Frontal cortex (tissue), 4 donors: ENCODE results near the gene IFT74. TPM values are rescaled to one million over a fixed set of nuclear protein-coding genes. Genes with fewer than 3 reads are reported as not detected.
"Not testable (repeated sequence)": the region's sequence is repeated elsewhere in the genome, so short reads cannot be mapped to it uniquely, and the experiment has no call there.

Source experiments
- DNase-seq, 2 donors: peaks; one replicate each; pipeline ENCODE4 v3.0.0; 2012; ENCODE audit warnings: low spot score in 2 of 2
- FAIRE-seq: peaks from 2 replicates; lab custom pipeline; 2012; peaks lifted over from hg19 to GRCh38; lab: Jason Lieb, UNC
- total RNA-seq: library from RNA; depleted of rRNA; stranded (reverse); fragments of >200 nt; gene quantifications from one replicate; pipeline ENCODE4 v1.2.3, GENCODE V29; 2014
- donor health status: control.
- donor health status: control.
- donor health status: control.

Gene IFT74
- total RNA-seq, 1 donor from 2014 or later = 17.5 TPM

GRCh38 chr9:27059412-27059811, 103.2 kb downstream of the IFT74 start:
- DNase-seq (no peak), FAIRE-seq (no peak)

DNA sequence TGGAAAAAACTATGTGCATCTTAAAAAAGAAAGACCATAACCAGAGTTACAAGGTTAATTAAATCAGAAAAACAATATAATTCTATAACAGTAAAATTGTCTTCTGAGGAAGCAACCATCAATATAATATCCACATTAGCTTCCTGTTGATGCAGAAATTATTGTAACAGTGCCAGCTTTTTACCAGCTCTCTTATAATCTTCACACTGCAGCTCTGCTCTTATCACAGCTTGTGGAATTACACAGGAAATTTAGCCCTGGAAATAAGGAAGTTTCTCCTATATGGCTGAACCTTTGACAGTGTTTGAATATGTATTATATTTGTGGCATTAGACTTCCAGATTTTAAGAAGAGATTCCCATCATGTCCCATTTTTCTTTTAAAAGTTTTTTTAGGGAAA, 103.7 kb downstream of the IFT74 start:
- FAIRE-seq (no peak), DNase-seq (no peak)

GRCh38 chr9:27065288-27065687, 109.1 kb downstream of the IFT74 start:
- FAIRE-seq (no peak), DNase-seq (no peak)

- no peak for DNase-seq
Measured at GRCh38 chr9:27073841-27074728, 117.9 kb downstream of the IFT74 start.

DNA sequence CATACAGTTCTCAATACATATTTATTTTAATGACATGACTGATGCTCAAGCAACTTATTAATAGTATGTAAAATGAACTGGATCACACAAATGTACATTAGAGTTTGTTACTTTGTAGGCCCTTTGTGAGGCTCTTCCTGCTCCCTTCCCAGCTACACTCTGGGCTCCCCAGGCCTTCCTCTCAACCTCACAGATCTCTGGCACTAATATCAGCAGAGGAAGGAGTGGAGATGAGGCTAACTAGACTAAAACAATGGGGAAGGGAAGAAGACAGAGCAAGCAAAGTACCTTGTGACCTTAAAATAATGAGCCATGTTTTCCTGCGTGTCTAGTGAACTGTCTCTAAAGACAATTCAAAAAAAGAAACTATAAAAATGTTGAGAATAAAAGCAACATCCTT, 122.5 kb downstream of the IFT74 start:
- DNase-seq (no peak), FAIRE-seq (no peak)

More at GRCh38 chr9:27073841-27074728, 117.9 kb downstream of the IFT74 start:
- FAIRE-seq = no peak

DNA sequence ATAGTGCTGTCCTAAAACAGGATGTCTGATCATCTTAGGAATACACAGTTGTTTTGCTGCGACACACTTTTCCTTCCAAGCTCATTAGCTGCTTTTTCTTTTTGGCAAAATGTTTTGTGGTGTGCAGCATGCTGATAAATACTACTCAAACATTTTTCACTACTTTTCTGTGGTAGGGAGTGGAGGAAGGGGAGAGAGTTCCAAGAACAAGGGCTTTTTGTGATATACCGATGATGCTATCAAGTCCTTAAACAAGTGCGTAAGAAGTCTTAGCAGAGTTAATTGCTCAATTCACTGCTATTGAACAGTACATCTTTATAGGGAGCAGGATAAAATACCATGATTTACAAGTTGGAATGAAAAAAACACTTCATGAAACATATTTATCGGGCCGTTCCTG, 129.2 kb downstream of the IFT74 start:
- FAIRE-seq = no peak
- no peak for DNase-seq

DNA sequence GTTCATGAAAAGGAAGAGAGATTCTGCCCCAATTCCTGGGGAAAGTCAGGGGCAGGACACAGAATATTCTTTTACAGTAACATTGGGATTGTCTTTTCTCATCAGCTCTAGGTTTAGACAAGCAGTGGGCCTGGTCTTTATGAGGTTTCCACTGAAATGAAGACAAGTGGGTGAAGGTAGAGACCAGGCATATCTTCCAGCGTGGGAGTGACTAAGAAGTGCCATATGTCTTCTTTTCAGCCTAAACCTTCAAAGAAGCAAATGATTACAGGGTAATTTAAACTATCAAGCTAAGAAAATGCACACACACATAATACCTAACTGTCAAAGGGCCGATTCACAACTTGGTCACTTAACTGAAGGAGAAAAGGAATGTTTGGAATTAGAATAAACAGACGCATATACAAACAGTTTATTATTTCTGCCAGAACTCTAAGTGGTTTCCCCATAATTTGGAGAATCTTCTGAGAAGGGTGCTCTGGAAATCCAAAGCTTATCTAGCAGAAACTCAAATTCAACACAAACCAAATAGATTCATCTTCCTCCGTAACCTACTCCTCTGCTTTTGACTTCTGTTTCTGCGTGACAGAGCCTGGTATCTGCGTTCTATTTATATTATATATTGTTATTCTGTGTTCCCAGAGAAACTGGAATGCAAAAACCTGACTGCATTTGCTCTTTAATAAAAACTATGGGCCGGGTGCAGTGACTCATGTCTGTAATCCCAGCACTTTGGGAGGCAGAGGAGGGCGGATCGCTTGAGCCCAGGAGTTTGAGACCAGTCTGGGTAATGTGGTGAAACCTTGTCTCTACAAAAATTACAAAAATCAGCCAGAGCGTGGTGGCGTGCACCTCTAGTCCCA, 130.8 kb downstream of the IFT74 start:
- FAIRE-seq (no peak), DNase-seq (no peak)

DNA sequence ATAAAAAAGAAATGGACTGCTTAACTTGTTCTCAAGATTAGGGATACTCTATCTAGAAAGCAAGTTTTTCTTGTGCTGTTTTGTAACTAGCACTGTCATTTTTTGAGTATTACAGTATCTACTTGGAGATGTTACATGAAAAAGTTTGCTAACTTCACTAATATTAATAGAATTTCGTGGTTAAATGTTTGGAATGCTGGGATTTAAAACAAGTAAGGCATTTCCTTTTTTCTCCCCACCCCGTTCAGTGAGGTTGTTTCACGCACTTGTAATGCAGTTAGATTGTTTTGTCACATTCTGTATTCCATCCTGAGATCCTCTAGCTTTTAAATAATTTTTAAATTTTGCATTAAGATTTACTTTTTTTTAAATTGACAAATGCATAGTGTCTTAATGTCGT, 132.8 kb downstream of the IFT74 start:
- DNase-seq (no peak), FAIRE-seq (no peak)

DNA sequence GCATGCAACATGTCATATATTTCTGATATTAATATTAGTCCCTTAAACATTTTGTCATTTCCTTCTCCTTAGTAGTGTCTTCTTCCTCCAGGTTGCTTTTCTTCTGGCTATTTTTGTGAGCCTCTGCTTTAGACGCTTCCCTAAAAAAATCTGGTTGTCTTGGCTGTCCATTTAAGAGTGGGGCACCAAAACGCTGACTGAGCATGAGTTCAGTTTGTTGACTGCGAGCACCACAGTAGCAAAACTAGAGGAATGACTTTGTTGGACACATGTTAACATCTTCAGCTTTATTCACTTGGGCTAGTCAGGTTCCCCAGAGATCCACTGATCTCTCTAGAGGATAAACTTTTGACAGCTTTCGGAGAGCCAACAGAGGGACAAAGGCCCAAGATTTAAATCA, 133.5 kb downstream of the IFT74 start:
- FAIRE-seq = no peak
- DNase-seq = no peak

- no peak for FAIRE-seq
- no peak for DNase-seq
Measured at GRCh38 chr9:27090231-27090630, 134.0 kb downstream of the IFT74 start.

DNA sequence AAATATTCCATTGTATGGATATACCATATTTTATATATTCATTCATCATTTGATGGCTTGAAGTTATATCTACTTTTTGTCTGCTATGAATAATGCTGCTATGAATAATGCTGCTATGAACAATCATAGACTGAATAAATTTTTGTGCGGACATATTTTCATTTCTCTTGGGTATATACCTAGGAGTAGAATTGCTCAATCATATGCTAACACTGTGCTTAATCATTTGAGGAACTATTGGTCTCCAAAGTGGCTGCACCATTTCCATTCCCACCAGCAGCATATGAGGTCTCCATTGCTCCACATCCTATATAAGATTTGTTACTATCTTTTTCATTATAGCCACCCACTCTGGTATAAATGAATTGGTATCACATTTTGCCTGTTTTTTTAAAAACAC, 134.5 kb downstream of the IFT74 start:
- DNase-seq (no peak), FAIRE-seq (no peak)

- DNase-seq, FAIRE-seq: not testable (repeated sequence)
Measured at GRCh38 chr9:27092496-27092895, 136.3 kb downstream of the IFT74 start.

DNA sequence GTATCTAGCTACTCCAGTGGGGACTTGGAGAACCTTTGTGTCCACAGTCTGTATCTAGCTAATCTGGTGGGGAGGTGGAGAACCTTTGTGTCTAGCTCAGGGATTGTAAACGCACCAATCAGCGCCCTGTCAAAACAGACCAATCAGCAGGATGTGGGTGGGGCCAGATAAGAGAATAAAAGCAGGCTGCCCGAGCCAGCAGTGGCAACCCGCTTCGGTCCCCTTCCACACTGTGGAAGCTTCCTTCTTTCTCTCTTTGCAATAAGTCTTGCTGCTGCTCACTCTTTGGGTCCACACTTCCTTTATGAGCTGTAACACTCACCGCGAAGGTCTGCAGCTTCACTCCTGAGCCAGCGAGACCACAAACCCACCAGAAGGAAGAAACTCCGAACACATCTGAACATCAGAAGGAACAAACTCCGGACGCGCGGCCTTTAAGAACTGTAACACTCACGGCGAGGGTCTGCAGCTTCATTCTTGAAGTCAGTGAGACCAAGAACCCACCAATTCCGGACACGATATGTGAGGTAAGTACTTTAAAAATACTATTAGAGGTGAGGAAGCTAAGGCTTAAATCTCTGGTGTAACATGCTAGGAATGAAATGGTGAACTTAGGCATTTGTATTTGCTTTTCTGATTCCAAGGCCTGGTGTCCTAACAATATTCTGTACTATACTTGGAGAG, 137.3 kb downstream of the IFT74 start:
- not testable (repeated sequence) for DNase-seq, FAIRE-seq

DNA sequence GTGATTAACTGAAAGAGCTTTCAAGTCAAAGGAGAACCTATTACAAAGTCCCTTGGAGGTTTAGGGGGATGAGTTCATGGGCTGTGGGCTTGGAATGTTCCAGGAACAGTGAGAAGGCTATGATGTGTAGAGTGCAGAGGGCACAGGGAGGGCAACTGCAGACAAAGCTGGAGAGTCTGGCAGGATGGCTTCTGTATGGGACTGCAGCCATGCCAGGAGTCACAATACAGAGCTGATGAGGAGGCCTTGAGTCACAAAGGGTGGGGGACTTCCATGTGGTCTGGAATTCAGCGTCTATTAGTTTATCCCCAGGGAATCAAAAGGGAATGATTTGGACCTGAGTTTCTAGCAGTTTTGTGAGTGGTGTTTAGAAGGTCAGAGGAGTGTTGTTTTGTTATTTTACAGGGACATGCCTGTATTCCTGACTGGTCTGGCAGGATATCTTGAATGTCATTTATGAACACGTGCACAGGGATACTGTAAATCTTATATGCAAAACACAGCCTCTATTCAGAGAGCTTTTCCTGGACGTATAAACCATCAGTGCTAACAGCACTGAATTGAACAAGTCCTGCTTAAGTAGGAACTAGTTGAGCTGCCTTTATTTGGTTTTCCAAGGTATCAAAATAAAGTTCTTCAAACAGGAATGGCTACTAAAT, 138.6 kb downstream of the IFT74 start:
- DNase-seq (no peak), FAIRE-seq (no peak)

- FAIRE-seq = no peak
- DNase-seq = no peak
Measured at GRCh38 chr9:27107241-27107640, 151.0 kb downstream of the IFT74 start.

- DNase-seq (no peak), FAIRE-seq (no peak)
Measured at GRCh38 chr9:27108981-27109541, 152.8 kb downstream of the IFT74 start, which contains the start of gene TEK. Gene TEK (plus strand): TSS chr9:27109225. CDS start chr9:27109591, 366 bp downstream.

DNA sequence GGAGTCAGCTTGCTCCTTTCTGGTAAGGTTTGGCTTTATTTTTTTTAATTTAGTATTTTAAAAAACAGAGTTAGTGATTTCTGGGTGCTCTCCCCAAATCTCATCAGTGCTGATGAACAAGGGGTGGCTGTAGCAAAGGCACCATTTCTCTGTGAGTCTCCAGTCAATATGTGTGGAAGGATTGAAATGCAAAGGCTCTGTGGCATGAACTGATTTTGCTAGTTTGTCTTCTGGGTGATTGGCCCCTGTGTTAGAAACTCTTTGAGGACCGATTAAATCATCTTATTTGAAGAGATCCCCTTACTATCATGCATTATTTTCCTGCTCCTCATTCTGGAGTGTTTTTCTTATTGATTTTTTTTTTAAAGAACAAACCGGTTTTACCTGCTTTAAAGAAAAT, 153.4 kb downstream of the IFT74 start:
- no peak for DNase-seq
- no peak for FAIRE-seq

DNA sequence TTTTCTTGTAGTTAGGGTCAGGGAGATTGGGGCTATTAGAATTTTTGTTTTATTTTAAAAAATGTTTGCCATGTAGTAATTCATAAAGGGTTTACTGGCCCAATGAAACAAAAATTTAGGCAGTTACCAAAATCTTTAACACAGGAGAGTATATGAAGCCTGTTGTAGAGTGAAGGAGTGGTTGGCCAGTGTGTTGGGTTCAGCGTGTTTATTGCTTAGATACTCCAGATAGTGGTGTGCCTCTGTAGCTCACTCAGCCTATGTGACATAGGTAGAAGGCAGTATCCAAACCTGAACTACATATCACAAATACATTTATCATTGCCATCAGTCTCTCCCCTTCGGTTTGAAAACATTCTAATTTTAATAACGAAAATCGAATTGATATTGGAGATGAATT, 154.0 kb downstream of the IFT74 start:
- no peak for DNase-seq
- FAIRE-seq = no peak

DNA sequence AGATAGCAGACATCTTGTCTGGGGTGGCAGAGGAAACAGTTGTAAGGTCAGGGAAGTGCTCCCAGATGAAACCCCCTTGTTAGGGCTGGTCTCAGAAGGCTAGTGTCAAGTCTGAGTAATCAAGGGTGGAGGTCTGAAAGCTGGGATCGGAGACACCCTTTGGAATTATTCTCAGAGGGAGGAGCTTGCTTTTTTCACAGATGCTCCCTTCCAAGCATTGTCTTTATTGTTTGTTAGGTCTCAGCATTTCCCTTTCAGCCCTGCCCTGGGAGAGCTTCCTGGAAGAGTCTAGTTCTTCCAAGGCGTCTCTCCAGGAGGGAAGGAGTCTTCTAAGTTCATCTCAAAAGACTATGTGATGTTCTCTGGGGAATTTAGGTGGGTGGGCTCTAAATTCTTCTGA, 156.0 kb downstream of the IFT74 start:
- DNase-seq (no peak), FAIRE-seq (no peak)
